Neural cell (in vitro differentiated cells): ENCODE results near the gene SLC39A7. TPM values are rescaled to one million over a fixed set of nuclear protein-coding genes. Genes with fewer than 3 reads are reported as not detected.

ENCODE experiments used
- H2AFZ ChIP-seq: fragments of 200-600, 300-800 bp; sonication (generic), shearing (Covaris generic); 2 replicates; pipeline ENCODE4 v1.6.0; 2014; ENCODE audit warnings: low read depth, mild to moderate bottlenecking, antibody characterized with exemption, low read length, moderate library complexity
- H3F3A ChIP-seq: fragments of 200-600 bp; shearing (Covaris generic); 2 replicates; pipeline ENCODE4 v1.6.1; 2016; ENCODE audit warnings: mild to moderate bottlenecking, moderate library complexity, mixed read lengths, antibody characterized with exemption, low read length; ENCODE audit not compliant: insufficient read depth, poor library complexity, severe bottlenecking
- H3K27ac ChIP-seq: fragments of 200-600, 300-800 bp; sonication (generic), shearing (Covaris generic); 2 replicates; pipeline ENCODE4 v1.5.1; 2014; ENCODE audit warnings: mild to moderate bottlenecking, low read length, moderate library complexity
- H3K27me3 ChIP-seq: fragments of 300-800, 200-600 bp; sonication (generic), shearing (Covaris generic); 2 replicates; pipeline ENCODE4 v1.6.0; 2014; ENCODE audit warnings: mild to moderate bottlenecking, low read depth, low read length, moderate library complexity; ENCODE audit not compliant: insufficient read depth
- H3K36me3 ChIP-seq: fragments of 300-800, 200-600 bp; sonication (generic), shearing (Covaris generic); 2 replicates; pipeline ENCODE4 v1.5.1; 2014; ENCODE audit warnings: mild to moderate bottlenecking, antibody characterized with exemption, low read length, moderate library complexity; ENCODE audit not compliant: insufficient read depth
- H3K4me2 ChIP-seq: fragments of 300-800, 200-600 bp; sonication (generic), shearing (Covaris generic); 2 replicates; pipeline ENCODE4 v1.6.0; 2014; ENCODE audit warnings: mild to moderate bottlenecking, low read length
- H3K4me3 ChIP-seq: fragments of 300-800, 200-600 bp; sonication (generic), shearing (Covaris generic); 2 replicates; pipeline ENCODE4 v1.5.1; 2014; ENCODE audit warnings: mild to moderate bottlenecking, low read length, moderate library complexity
- H3K79me2 ChIP-seq: fragments of 200-600 bp; shearing (Covaris generic); replicated peaks from 2 replicates; pipeline ENCODE4 v1.6.0; 2014; ENCODE audit warnings: mild to moderate bottlenecking, low read length, moderate library complexity; ENCODE audit not compliant: insufficient read depth
- H3K9ac ChIP-seq: fragments of 300-800, 200-600 bp; sonication (generic), shearing (Covaris generic); 2 replicates; pipeline ENCODE4 v1.6.1; 2016; ENCODE audit warnings: mild to moderate bottlenecking, low read length, mixed read lengths
- H3K9me2 ChIP-seq: fragments of 200-600 bp; shearing (Covaris generic); 2 replicates; pipeline ENCODE4 v1.6.1; 2016; ENCODE audit warnings: mild to moderate bottlenecking, low read length, mixed read lengths; ENCODE audit not compliant: insufficient read depth
- H3K9me3 ChIP-seq: fragments of 200-600, 300-800 bp; sonication (generic), shearing (Covaris generic); 2 replicates; pipeline ENCODE4 v1.6.1; 2016; ENCODE audit warnings: mild to moderate bottlenecking, mixed run types, low read length, moderate library complexity, mixed read lengths
- H4K20me1 ChIP-seq: fragments of 200-600 bp; shearing (Covaris generic); 2 replicates; pipeline ENCODE4 v1.6.1; 2016; ENCODE audit warnings: mild to moderate bottlenecking, mixed run types; ENCODE audit not compliant: insufficient read depth
- CTCF ChIP-seq: fragments of 450-650 bp; IDR thresholded peaks from 2 replicates; pipeline ENCODE4 v1.5.1; 2014; ENCODE audit warnings: antibody characterized with exemption, mild to moderate bottlenecking, moderate library complexity; ENCODE audit not compliant: poor library complexity, severe bottlenecking
- EP300 ChIP-seq: fragments of 450-650 bp; conservative IDR thresholded peaks from 2 replicates; pipeline ENCODE4 v1.6.1; 2014; ENCODE audit warnings: antibody characterized with exemption, mild to moderate bottlenecking, moderate library complexity; ENCODE audit not compliant: poor library complexity, severe bottlenecking
- EZH2 ChIP-seq: fragments of 200-600, 300-800 bp; shearing (Covaris generic), sonication (generic); IDR thresholded peaks from 2 replicates; pipeline ENCODE4 v1.6.1; 2014; ENCODE audit warnings: antibody characterized with exemption, low read length, borderline replicate concordance, mild to moderate bottlenecking; ENCODE audit not compliant: insufficient read depth, poor library complexity, severe bottlenecking
- MXI1 ChIP-seq: fragments of 450-650 bp; conservative IDR thresholded peaks from 2 replicates; pipeline ENCODE4 v1.6.1; 2014; ENCODE audit warnings: antibody characterized with exemption, mild to moderate bottlenecking; ENCODE audit not compliant: poor library complexity, severe bottlenecking
- POLR2AphosphoS5 ChIP-seq: IDR thresholded peaks from 2 replicates; pipeline ENCODE4 v1.6.1; 2012
- RAD21 ChIP-seq: fragments of 450-650 bp; conservative IDR thresholded peaks from 2 replicates; pipeline ENCODE4 v1.6.1; 2014; ENCODE audit warnings: antibody characterized with exemption, mild to moderate bottlenecking, moderate library complexity
- SMC3 ChIP-seq: fragments of 450-650 bp; conservative IDR thresholded peaks from 2 replicates; pipeline ENCODE4 v1.6.1; 2014; ENCODE audit warnings: antibody characterized with exemption, mild to moderate bottlenecking, moderate library complexity; ENCODE audit not compliant: poor library complexity
- TAF1 ChIP-seq: IDR thresholded peaks from 2 replicates; pipeline ENCODE4 v1.6.1; 2012; ENCODE audit warnings: low read depth
- polyA plus RNA-seq: library from polyadenylated mRNA; depleted of rRNA; stranded (reverse); fragments of >200 nt; gene quantifications from 2 replicates; pipeline ENCODE4 v1.2.3, GENCODE V29; 2014
- TF ChIP-seq, protein P1 (sequence below): IDR thresholded peaks from 2 replicates; pipeline ENCODE4 v1.6.1; 2012; ENCODE audit warnings: borderline replicate concordance

The SLC39A7 gene
- polyA plus RNA-seq, 1 donor from 2014 or later: 99.8 TPM

- Histone ChIP-seq H3K27ac (no peak overlapping the region), H2AFZ (no peak overlapping the region), H3K4me3 (no peak overlapping the region), H3K9me2 (no peaks in the 10 kb centered on the region), H3K9ac (no peak overlapping the region), H3K36me3 (peaks cover 8% of the 10 kb centered on the region), H3K79me2 (peaks cover 10% of the 10 kb centered on the region), H3K27me3 (peaks cover 17% of the 10 kb centered on the region), H3K9me3 (no peaks in the 10 kb centered on the region), H4K20me1 (no peaks in the 10 kb centered on the region), H3F3A (no peaks in the 10 kb centered on the region), H3K4me2 (no peak overlapping the region)
- TF ChIP-seq MXI1: no peak
- TF ChIP-seq TAF1: no peak
- no peak for TF ChIP-seq CTCF
- no peak for TF ChIP-seq SMC3
- no peak for TF ChIP-seq EP300
- TF ChIP-seq, protein P1, sequence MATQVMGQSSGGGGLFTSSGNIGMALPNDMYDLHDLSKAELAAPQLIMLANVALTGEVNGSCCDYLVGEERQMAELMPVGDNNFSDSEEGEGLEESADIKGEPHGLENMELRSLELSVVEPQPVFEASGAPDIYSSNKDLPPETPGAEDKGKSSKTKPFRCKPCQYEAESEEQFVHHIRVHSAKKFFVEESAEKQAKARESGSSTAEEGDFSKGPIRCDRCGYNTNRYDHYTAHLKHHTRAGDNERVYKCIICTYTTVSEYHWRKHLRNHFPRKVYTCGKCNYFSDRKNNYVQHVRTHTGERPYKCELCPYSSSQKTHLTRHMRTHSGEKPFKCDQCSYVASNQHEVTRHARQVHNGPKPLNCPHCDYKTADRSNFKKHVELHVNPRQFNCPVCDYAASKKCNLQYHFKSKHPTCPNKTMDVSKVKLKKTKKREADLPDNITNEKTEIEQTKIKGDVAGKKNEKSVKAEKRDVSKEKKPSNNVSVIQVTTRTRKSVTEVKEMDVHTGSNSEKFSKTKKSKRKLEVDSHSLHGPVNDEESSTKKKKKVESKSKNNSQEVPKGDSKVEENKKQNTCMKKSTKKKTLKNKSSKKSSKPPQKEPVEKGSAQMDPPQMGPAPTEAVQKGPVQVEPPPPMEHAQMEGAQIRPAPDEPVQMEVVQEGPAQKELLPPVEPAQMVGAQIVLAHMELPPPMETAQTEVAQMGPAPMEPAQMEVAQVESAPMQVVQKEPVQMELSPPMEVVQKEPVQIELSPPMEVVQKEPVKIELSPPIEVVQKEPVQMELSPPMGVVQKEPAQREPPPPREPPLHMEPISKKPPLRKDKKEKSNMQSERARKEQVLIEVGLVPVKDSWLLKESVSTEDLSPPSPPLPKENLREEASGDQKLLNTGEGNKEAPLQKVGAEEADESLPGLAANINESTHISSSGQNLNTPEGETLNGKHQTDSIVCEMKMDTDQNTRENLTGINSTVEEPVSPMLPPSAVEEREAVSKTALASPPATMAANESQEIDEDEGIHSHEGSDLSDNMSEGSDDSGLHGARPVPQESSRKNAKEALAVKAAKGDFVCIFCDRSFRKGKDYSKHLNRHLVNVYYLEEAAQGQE: no peak
- no peak for TF ChIP-seq EZH2
- TF ChIP-seq POLR2AphosphoS5: no peak
- no peak for TF ChIP-seq RAD21
Measured at GRCh38 chr6:33195304-33196165, 5.1 kb upstream of the SLC39A7 start.

DNA sequence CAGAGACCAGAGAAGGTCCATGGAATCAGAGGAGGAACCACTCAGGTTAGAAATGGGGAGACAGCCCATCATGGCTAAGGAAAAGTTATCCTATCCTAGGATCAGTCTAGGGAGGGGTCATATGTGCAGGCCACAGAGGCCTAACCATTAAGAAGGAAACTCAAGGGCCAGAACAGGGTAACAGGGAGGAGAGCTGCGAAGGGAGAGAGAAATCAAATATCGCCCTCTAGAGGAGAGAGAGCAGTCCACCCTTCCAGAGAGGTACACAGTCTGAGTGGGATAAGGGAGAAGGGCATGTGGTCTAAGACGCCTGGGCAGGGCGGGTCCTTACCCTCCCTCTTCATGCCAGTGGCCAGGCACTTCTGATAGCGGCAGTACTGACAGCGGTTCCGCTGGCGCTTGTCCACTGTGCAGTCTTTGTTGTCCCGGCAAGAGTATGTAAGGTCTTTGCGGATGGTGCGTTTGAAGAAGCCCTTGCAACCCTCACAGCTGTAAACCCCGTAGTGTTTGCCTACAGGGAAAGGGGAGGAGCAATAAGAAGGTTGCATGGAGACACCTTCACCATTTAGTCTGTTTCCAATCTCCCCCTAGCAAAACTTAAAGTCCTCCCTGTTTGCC, 3.1 kb upstream of the SLC39A7 start:
- H3K9me3 ChIP-seq: no peaks in the 10 kb centered on the region
- H2AFZ ChIP-seq: no peak overlapping the region
- no peaks in the 10 kb centered on the region for H3K9me2 ChIP-seq
- no peaks in the 10 kb centered on the region for H4K20me1 ChIP-seq
- H3K9ac ChIP-seq: no peak overlapping the region
- peaks cover 8% of the 10 kb centered on the region for H3K36me3 ChIP-seq
- TF ChIP-seq RAD21: peak; percentile 64
- TF ChIP-seq TAF1: no peak
- no peak for TF ChIP-seq EZH2
- peak; percentile 69 for TF ChIP-seq SMC3
- TF ChIP-seq POLR2AphosphoS5: no peak
- no peak for TF ChIP-seq MXI1
- peak; percentile 68 for TF ChIP-seq CTCF
- no peak for TF ChIP-seq EP300
- TF ChIP-seq, protein P1: no peak
- H3K4me3 ChIP-seq: peak overlapping the region; percentile 92
- H3K4me2 ChIP-seq: no peak overlapping the region
- peaks cover 27% of the 10 kb centered on the region for H3K79me2 ChIP-seq
- no peaks in the 10 kb centered on the region for H3F3A ChIP-seq
- H3K27me3 ChIP-seq: peaks cover 5% of the 10 kb centered on the region
- H3K27ac ChIP-seq: no peak overlapping the region
